HUES6 (cell line): Measurements from ENCODE around the gene IL25.

Experiments used
- H3K27ac ChIP-seq: 2 replicates; pipeline ENCODE4 v1.7.0; 2013; ENCODE audit warnings: low read depth, mild to moderate bottlenecking, low read length, inconsistent platforms
- H3K27me3 ChIP-seq: 2 replicates; pipeline ENCODE4 v1.6.1; 2013; ENCODE audit warnings: low read length; ENCODE audit not compliant: control insufficient read depth, insufficient read depth
- H3K36me3 ChIP-seq: 2 replicates; pipeline ENCODE4 v1.6.1; 2013; ENCODE audit warnings: low read length; ENCODE audit not compliant: control insufficient read depth, insufficient read depth
- H3K4me1 ChIP-seq: 2 replicates; pipeline ENCODE4 v1.6.1; 2013; ENCODE audit warnings: low read length; ENCODE audit not compliant: control insufficient read depth, insufficient read depth
- H3K4me3 ChIP-seq: 2 replicates; pipeline ENCODE4 v1.5.1; 2013; ENCODE audit warnings: low read depth, low read length
- H3K9ac ChIP-seq: one replicate; pipeline ENCODE4 v1.6.1; 2013; ENCODE audit warnings: mild to moderate bottlenecking, low read length
- H3K9me3 ChIP-seq: 2 replicates; pipeline ENCODE4 v1.6.1; 2013; ENCODE audit warnings: low read depth, low read length; ENCODE audit not compliant: control insufficient read depth, insufficient read depth

The IL25 gene

DNA sequence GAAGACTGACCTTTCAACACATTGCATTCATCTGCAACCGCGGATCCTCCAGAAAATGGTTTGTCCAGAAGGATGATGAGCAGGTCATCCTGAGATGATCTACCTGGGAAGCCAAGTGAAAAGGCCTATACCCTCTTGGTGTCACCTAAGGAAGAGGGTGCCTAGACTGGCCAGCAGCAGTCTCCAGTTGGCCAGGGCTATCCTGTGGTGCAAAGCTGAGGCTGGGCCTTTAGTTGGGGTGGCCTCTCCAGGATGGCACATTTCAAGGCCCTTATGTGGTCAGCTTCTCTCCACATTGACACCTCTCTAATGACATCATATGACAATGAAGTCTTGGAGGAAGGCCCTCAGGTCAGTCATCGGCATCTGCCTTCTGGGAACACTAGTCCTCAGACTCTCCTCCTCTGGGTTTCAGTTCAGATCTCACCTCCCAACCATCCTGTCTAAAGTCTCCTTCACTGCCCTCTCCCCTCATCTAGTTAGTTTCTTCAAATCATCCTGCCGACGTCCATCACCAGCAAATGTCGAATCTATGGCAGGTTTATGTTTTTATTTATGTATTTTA, 16.7 kb upstream of the IL25 start:
- peaks cover 38% of the 10 kb centered on the region for H3K36me3 ChIP-seq
- no peaks in the 10 kb centered on the region for H3K9me3 ChIP-seq
- peaks cover 34% of the 10 kb centered on the region for H3K27me3 ChIP-seq
- peaks cover 3% of the 10 kb centered on the region; the same call in 1 of the 2 replicates for H3K4me1 ChIP-seq
- no peak overlapping the region for H3K9ac ChIP-seq
- no peak overlapping the region for H3K4me3 ChIP-seq
- H3K27ac ChIP-seq, result no peak overlapping the region

DNA sequence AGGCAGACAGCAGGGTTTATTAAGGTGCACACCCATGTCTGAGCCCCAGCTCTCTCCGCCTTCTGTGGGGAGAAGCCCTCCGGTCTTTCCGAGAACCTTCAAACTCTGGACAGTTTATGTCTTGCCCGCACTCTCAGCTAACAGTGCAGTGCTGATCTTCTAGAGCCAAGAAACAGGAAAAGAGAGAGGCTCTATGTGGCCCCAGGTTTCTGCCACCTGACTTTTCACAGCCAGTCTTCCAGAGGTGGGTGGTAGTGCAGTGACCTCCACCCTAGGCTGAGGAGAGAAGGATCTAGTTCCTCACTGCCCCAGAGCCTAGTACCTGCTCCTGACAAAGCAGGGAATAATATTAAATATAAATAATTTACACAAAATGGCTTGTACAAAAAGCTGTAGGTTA, 15.9 kb upstream of the IL25 start:
- Histone ChIP-seq H3K4me3 (no peak overlapping the region), H3K9me3 (no peaks in the 10 kb centered on the region), H3K36me3 (peaks cover 38% of the 10 kb centered on the region), H3K9ac (no peak overlapping the region), H3K27me3 (peaks cover 27% of the 10 kb centered on the region), H3K4me1 (peaks cover 3% of the 10 kb centered on the region; the same call in 1 of the 2 replicates), H3K27ac (no peak overlapping the region)

DNA sequence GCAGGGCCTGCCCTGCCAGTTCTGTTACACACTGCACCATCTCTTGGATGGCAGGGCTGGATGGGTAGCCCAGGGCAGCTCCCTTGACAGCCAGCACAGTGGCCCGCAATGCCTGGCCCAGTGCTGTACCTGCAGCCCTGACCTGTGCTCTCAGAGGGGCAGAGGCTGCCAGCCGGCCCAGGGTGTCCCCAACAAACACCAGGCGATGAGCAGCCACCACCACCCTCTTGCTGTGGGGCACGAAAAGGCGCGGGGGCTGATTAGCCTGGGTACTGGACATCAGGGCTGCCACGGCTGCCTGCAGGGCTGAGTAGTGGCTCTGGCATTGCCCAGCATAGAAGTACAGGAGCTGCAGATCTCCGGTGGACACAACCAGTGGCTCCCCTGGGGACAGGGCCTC, 15.3 kb upstream of the IL25 start:
- Histone ChIP-seq H3K4me3 (no peak overlapping the region), H3K27ac (no peak overlapping the region), H3K9ac (no peak overlapping the region), H3K9me3 (no peaks in the 10 kb centered on the region), H3K27me3 (peaks cover 21% of the 10 kb centered on the region), H3K36me3 (peaks cover 38% of the 10 kb centered on the region), H3K4me1 (peaks cover 3% of the 10 kb centered on the region)

DNA sequence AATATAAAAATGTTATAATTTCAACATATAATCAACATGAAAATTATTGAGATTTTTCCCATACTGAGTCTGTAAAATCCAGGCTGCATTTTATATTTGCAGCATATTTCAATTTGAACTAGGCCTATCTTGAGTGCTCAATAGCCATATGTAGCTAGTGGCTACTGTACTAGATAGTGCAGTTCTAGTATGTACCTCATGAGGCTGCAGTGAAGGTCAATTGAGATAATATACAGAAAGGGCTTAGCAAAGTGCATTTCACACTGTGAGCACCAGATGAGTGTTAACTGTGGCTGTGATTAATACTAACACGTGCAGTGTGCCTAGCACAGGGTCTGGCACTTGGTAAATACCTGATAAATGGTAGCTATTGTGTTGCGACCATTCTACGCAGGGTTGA, 14.6 kb upstream of the IL25 start:
- peaks cover 2% of the 10 kb centered on the region for H3K4me1 ChIP-seq
- H3K27me3 ChIP-seq, result peaks cover 18% of the 10 kb centered on the region
- H3K4me3 ChIP-seq, result no peak overlapping the region
- H3K36me3 ChIP-seq, result peaks cover 38% of the 10 kb centered on the region
- H3K9ac ChIP-seq, result no peak overlapping the region
- H3K27ac ChIP-seq, result no peak overlapping the region
- no peaks in the 10 kb centered on the region for H3K9me3 ChIP-seq

DNA sequence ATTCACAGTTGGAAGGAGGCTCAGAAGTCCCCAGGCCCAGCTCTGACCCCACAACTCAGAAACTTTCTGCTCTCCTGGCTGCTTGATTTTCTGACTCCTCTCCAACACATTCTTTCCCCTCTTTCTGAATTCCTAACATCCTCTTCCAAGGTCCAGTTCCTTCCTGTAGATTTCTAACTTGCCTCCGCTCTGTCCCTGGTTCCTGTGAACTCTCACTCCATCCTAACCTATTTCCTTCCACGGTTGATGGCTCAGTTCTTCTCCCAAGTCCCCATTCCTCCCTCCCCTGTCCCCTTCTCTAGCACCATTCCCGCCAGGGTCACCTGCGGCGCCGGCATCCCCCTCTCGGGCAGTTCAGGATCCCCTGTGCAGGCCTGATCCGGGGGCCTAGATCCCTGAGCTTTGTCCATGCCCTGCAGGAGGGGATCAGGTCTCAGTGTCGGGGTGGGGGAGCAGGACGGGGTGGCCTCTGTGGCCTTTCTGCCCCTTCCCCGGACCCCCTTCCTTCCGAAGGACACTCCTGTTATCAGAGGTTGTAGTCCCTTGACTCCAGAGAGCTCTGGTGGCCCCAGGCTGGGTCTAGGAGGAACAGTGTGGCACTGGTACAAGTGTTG, 13.9 kb upstream of the IL25 start:
- Histone ChIP-seq H3K9me3 (no peaks in the 10 kb centered on the region), H3K36me3 (peaks cover 38% of the 10 kb centered on the region), H3K27ac (no peak overlapping the region), H3K27me3 (peaks cover 12% of the 10 kb centered on the region), H3K4me3 (no peak overlapping the region), H3K9ac (no peak overlapping the region), H3K4me1 (peaks cover 5% of the 10 kb centered on the region; the same call in 1 of the 2 replicates)

DNA sequence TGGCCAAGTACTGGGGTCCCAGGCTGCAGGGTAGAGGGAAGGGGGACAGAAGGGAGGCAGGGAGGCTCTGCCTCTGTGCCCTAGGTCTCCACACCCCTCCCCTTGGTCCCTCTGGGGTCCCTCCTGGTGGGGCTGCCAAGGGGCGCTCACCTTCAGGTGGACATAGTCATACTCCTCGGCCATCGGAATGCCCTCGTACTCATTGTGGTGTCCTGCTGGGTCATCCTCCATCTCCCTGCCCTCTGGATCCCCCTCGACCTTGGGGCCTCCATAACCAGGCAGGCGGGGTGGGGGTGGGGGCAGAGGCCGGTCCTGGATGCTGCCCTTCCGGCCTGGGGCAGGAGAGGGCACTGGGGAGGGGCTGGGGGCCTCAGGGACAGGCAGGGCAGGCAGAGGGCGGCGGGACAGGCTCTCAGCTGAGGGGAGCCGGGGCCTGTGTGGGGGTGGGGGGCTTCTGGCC, 13.4 kb upstream of the IL25 start:
- Histone ChIP-seq H3K36me3 (peaks cover 38% of the 10 kb centered on the region), H3K27ac (no peak overlapping the region), H3K27me3 (peaks cover 7% of the 10 kb centered on the region), H3K4me1 (peaks cover 10% of the 10 kb centered on the region), H3K9me3 (no peaks in the 10 kb centered on the region), H3K9ac (no peak overlapping the region), H3K4me3 (no peak overlapping the region)

DNA sequence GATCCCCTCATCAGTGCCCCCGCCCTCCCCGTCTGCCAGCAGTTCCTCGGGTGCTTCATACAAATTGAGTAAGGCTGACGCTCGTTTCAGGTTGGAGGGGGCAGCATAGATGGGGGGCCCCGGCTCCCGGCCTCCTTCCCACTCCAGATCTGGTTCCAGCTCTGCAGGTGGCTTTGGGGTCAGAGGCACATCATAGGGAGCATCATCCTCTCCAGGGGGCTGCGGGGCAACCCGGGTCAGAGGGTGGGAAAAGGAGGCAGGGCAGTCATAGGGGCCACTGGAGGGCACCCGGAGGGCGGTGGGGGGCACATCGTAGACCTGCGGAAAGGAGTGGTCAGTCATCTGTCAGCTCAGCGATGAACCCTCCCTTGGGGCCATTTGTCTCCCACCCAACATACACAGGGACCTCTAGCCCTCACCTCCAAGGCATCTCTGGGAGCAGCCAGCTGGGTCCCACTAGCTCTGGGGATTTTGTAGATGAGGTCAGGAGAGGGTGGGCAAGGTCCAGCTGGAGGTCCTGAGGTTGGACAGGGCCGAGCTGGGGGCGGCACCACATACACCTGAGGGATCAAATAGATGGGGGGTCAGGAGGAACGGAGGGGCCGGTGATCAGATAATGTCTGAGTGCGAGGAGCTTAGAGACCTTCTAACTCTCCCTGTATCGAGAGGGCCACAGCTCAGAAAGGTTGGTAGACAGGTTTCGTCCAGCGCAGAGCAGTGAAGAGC, 12.7 kb upstream of the IL25 start:
- no peaks in the 10 kb centered on the region for H3K9me3 ChIP-seq
- H3K9ac ChIP-seq, result no peak overlapping the region
- H3K27ac ChIP-seq, result no peak overlapping the region
- H3K4me1 ChIP-seq, result peaks cover 14% of the 10 kb centered on the region
- peaks cover 1% of the 10 kb centered on the region; the same call in 1 of the 2 replicates for H3K27me3 ChIP-seq
- H3K36me3 ChIP-seq, result peaks cover 38% of the 10 kb centered on the region
- no peak overlapping the region for H3K4me3 ChIP-seq

DNA sequence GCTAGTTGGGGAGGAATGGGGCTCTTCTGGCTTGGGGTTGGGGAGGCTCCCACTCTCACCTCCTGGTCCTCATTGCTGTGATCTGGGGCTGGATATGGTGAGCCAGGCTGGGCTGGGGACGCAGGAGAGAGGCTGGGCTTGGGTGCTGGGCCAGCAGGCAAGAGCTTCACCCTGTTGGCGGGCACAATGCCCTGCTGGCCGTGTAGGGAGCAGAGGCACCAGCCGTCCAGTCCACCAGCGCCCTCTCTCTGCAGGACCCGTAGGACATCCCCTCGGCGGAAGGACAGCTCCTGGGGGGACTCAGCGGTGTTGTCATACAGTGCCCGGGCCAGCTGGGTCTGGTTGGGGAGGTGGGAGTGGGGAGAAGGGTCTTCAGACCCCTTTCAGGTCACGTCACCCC, 12.1 kb upstream of the IL25 start:
- peaks cover 14% of the 10 kb centered on the region for H3K4me1 ChIP-seq
- H3K36me3 ChIP-seq, result peaks cover 38% of the 10 kb centered on the region
- H3K9me3 ChIP-seq, result no peaks in the 10 kb centered on the region
- H3K9ac ChIP-seq, result no peak overlapping the region
- H3K4me3 ChIP-seq, result no peak overlapping the region
- no peaks in the 10 kb centered on the region for H3K27me3 ChIP-seq
- no peak overlapping the region for H3K27ac ChIP-seq

DNA sequence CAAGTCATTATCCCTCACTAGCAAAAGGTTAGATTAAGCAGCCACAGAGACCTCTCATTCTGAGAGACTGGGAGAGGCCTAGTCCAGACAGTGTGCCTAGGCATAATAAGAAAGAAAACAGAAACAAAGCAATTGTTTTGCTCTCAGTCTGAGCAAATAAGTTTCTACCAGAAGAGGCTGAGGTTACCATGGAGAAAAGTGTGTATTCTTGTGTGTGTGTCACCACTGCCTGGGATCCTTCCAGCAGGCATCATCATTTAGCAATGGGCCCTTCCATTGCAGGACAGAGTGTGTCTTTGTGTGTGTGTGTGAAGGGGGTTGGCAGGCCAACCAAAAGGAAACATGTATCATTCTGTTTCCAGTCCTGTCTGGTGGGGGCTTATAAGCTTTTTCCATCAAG, 11.3 kb upstream of the IL25 start:
- H3K9ac ChIP-seq, result no peak overlapping the region
- peaks cover 34% of the 10 kb centered on the region for H3K36me3 ChIP-seq
- H3K9me3 ChIP-seq, result no peaks in the 10 kb centered on the region
- peaks cover 14% of the 10 kb centered on the region for H3K4me1 ChIP-seq
- no peak overlapping the region for H3K4me3 ChIP-seq
- no peaks in the 10 kb centered on the region for H3K27me3 ChIP-seq
- no peak overlapping the region for H3K27ac ChIP-seq

DNA sequence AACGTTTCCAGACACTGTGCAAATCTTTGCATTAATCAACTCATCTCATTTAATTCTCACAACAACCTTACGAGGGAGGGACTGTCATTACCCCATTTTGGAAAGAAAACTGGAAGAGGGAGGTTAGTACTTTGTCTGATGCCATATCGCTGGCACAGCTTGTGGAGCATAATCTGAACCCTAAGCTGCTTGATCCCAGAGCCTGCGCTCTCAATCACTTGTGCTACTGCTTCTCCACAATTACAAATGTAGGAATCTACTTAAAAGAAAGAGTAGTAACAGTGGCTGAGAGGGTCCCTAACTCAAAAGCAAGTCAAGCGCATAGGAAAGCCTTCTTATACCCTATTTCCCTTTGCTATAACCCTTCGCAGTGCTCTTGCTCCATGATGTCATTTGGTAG, 10.8 kb upstream of the IL25 start:
- Histone ChIP-seq H3K9ac (no peak overlapping the region), H3K9me3 (no peaks in the 10 kb centered on the region), H3K27me3 (no peaks in the 10 kb centered on the region), H3K4me1 (peaks cover 16% of the 10 kb centered on the region), H3K4me3 (no peak overlapping the region), H3K36me3 (peaks cover 30% of the 10 kb centered on the region), H3K27ac (no peak overlapping the region)

DNA sequence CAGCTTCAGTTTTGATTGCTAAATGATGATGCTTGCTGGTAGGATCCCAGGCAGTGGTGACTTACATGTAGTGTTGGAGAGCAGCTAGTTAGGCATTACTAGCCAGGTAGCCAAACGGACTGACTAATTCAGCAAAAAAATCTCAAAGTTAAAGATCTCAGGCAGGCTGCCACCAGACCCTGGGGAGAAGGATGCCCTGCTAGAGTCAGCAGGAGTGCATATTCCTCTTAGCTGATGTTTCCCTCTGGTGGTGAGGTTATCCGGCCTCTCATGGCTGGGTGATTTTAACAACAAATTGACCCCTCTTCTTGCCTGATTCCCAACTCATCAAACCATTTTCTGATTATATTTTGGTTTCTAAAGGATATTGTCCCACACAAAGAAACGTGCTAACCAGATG, 10.4 kb upstream of the IL25 start:
- H3K27me3 ChIP-seq, result peaks cover 3% of the 10 kb centered on the region; the same call in 1 of the 2 replicates
- H3K36me3 ChIP-seq, result peaks cover 26% of the 10 kb centered on the region
- no peak overlapping the region for H3K4me3 ChIP-seq
- H3K4me1 ChIP-seq, result peaks cover 20% of the 10 kb centered on the region
- no peaks in the 10 kb centered on the region for H3K9me3 ChIP-seq
- H3K9ac ChIP-seq, result no peak overlapping the region
- H3K27ac ChIP-seq, result no peak overlapping the region
